ENCODE results near the gene MSI2.

Gene MSI2

GRCh38 chr17:57425431-57425830, 169.1 kb downstream of the MSI2 start:
- no peak for TF ChIP-seq CTCF (IDR thresholded peaks at IDR 0.05; ENCODE audit: insufficient read depth, low read depth, low read length, missing control alignments)
- no peak overlapping the region for H3K4me3 ChIP-seq (ENCODE audit: low read length)
- no peak for DNase-seq (ENCODE audit: low read depth)

GRCh38 chr17:57425903-57426880, 169.9 kb downstream of the MSI2 start:
- no peak overlapping the region for H3K4me3 ChIP-seq (ENCODE audit: low read length)
- DNase-seq (ENCODE audit: low read depth), result no peak
- TF ChIP-seq CTCF (IDR thresholded peaks at IDR 0.05; ENCODE audit: insufficient read depth, low read depth, low read length, missing control alignments), result no peak

- no peak for DNase-seq (ENCODE audit: low read depth)
- TF ChIP-seq CTCF (IDR thresholded peaks at IDR 0.05; ENCODE audit: insufficient read depth, low read depth, low read length, missing control alignments), result no peak
- no peak overlapping the region for H3K4me3 ChIP-seq (ENCODE audit: low read length)
These were observed 173.6 kb downstream of the MSI2 start for GRCh38 chr17:57429966-57430365.

GRCh38 chr17:57431415-57431814, 175.1 kb downstream of the MSI2 start:
- H3K4me3 ChIP-seq (ENCODE audit: low read length), result no peak overlapping the region
- no peak for DNase-seq (ENCODE audit: low read depth)
- TF ChIP-seq CTCF (IDR thresholded peaks at IDR 0.05; ENCODE audit: insufficient read depth, low read depth, low read length, missing control alignments), result no peak

- DNase-seq (ENCODE audit: low read depth), result no peak
- no peak for TF ChIP-seq CTCF (IDR thresholded peaks at IDR 0.05; ENCODE audit: insufficient read depth, low read depth, low read length, missing control alignments)
- no peak overlapping the region for H3K4me3 ChIP-seq (ENCODE audit: low read length)
These were observed 176.4 kb downstream of the MSI2 start for GRCh38 chr17:57432507-57433277.

GRCh38 chr17:57433452-57433851, 177.1 kb downstream of the MSI2 start:
- no peak for DNase-seq (ENCODE audit: low read depth)
- H3K4me3 ChIP-seq (ENCODE audit: low read length), result no peak overlapping the region
- TF ChIP-seq CTCF (IDR thresholded peaks at IDR 0.05; ENCODE audit: insufficient read depth, low read depth, low read length, missing control alignments), result no peak

All from epithelial cell of esophagus (primary cell).